PC-3 (cell line): ENCODE data around the gene STYK1.

Source experiments
- CTCF ChIP-seq: fragments of 300-600 bp; sonication (generic); conservative IDR thresholded peaks from 2 replicates; pipeline ENCODE4 v1.5.1; 2017; ENCODE audit warnings: antibody characterized with exemption, low read depth, mild to moderate bottlenecking, low read length
- EZH2phosphoT487 ChIP-seq: fragments of 300-600 bp; sonication (generic); IDR thresholded peaks from 2 replicates; pipeline ENCODE4 v1.6.1; 2018; ENCODE audit warnings: mild to moderate bottlenecking, antibody characterized with exemption, low read length, borderline replicate concordance

GRCh38 chr12:10571141-10571540 is 102.7 kb downstream of the STYK1 start:
- no peak for TF ChIP-seq CTCF
- TF ChIP-seq EZH2phosphoT487, result no peak
